Caki2 (cell line): Measurements from ENCODE around the gene OR10AD1. TPM values are rescaled to one million over a fixed set of nuclear protein-coding genes. Genes with fewer than 3 reads are reported as not detected.
"Not testable (repeated sequence)": the region's sequence is repeated elsewhere in the genome, so short reads cannot be mapped to it uniquely, and the experiment has no call there.

Experiments used
- DNase-seq: peaks from one replicate; pipeline ENCODE4 v3.0.0-alpha.2; 2015; ENCODE audit warnings: low read depth
- in situ Hi-C: cut with HindIII; loops from 2 replicates; pipeline ENCODE4 v1.10.0; 2016; ENCODE audit warnings: low sequenced_read_pairs, low pct_unique_long_range_greater_than_20kb, mixed read lengths
- total RNA-seq: library from RNA; depleted of rRNA; stranded (reverse); fragments of >200 nt; shearing (Covaris generic); gene quantifications from 2 replicates; pipeline ENCODE4 v1.2.3, GENCODE V29; 2014; ENCODE audit warnings: low replicate concordance; rRNA removed

Gene OR10AD1
- total RNA-seq: not detected in 2 replicates

GRCh38 chr12:48203192-48203591 is at the start of gene OR10AD1:
Gene OR10AD1 (minus strand): TSS chr12:48203292. CDS start chr12:48203292, 0 bp downstream.
- in situ Hi-C loops: no loop called here
- DNase-seq: no peak

DNA sequence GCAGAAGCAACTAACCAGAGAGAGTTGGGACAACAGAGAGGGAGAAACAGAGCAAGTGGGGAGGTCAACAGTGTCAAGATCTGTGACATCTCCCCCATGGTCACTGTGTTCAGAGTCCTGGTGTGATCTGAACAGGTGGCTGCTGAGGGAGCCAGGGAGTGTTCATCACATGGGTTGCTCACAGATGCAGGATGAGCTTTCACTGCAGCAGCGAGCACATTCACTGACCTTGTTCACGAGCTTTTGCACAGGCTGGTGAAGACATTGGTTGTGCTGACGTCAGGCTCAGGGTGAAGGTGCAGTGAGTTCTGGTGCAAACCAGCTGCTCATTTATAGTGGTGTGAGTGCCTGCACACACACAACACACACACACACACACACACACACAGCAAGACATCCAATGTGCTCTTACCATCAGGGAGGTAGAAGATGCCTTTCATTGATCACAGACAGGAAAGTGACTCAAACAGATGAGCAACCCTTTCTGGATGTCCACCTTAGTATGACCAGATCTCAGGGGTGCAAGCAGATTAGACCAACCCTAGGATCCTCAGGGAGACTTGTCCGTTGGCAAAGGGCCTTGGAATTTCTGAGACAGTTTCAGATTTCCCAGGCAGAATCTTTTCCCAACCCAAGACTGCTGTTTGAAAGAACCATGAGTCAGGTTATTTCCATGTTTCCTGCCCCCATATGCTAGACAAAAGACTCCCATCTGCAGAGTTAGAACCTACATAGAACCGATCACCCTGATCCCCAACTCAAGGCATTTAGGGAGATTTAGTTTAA is 44.3 kb upstream of the OR10AD1 start:
- in situ Hi-C loops: no loop called here
- DNase-seq: no peak

GRCh38 chr12:48237162-48237561 is 34.1 kb upstream of the OR10AD1 start:
- DNase-seq: no peak
- in situ Hi-C loops: no loop called here

GRCh38 chr12:48235796-48236333 is 32.8 kb upstream of the OR10AD1 start:
- in situ Hi-C loops: no loop called here
- DNase-seq: no peak

- DNase-seq, in situ Hi-C loops: not testable (repeated sequence)
These were observed 28.3 kb upstream of the OR10AD1 start for GRCh38 chr12:48231169-48231958.

DNA sequence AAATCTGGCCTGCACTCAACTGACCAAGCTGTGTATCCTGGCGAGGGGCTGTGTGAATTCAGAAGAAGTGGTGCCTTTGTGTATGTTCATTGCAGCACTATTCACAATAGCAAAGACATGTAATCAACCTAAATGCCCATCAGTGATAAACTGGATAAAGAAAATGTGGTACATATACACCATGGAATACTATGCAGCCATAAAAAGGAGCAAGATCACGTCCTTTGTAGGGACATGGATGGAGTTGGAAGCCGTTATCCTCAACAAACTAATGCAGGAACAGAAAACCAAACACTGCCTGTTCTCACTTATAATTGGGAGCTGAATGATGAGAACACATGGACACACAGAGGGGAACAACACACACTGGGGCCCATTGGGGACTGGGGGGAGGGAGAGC is 21.4 kb upstream of the OR10AD1 start:
- in situ Hi-C loops: not testable (repeated sequence)

GRCh38 chr12:48221645-48222044 is 18.6 kb upstream of the OR10AD1 start:
- in situ Hi-C loops: no loop called here
- no peak for DNase-seq

More for the DNA sequence above, 21.4 kb upstream of the OR10AD1 start:
- DNase-seq: not testable (repeated sequence)

DNA sequence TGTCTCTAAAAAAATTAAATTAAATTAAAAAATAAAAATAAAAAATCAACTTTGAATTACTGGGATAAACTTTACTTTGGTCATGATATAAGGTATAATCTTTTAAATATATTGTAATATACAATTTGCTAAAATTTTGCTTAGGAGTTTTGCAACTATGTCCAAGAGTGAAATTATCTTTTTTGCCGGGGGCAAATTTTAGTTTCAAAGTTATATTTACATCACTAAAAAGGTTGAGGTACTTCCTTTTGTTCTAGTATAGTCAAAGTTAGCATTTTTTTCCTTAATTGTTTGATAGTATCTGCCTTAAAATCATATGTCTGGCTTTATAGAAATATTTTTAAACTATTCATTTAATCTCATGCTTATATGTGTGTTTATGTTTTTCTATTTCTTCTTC is 17.6 kb upstream of the OR10AD1 start:
- in situ Hi-C loops: no loop called here
- DNase-seq: no peak

DNA sequence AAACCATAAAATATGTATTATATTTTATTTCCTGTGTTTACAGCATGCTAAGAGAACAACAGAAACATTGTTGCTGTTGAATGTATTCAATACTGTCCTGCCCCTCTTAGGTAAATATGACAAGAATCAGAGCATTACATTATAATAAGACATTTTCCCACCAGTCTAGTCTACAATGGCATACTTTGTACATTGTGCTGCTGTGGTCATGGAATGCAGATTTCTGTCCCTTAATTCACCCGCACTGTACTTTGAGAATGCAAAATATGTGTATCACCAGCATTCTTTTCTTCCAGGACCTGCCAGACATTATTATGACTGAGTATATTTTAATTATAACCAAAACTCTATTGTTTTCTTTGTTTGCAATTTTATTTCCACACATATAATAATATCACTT is 16.5 kb upstream of the OR10AD1 start:
- in situ Hi-C loops: no loop called here
- no peak for DNase-seq

- in situ Hi-C loops: no loop called here
These were observed 13.7 kb upstream of the OR10AD1 start for GRCh38 chr12:48216785-48217184.

DNA sequence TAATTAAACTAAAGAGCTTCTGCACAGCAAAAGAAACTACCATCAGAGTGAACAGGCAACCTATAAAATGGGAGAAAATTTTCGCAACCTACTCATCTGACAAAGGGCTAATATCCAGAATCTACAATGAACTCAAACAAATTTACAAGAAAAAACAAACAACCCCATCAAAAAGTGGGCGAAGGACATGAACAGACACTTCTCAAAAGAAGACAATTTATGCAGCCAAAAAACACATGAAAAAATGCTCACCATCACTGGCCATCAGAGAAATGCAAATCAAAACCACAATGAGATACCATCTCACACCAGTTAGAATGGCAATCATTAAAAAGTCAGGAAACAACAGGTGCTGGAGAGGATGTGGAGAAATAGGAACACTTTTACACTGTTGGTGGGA is 6.4 kb upstream of the OR10AD1 start:
- in situ Hi-C loops, DNase-seq: not testable (repeated sequence)

More at GRCh38 chr12:48216785-48217184, 13.7 kb upstream of the OR10AD1 start:
- DNase-seq: no peak

GRCh38 chr12:48202766-48203165 is 326 bp downstream of the OR10AD1 start:
- in situ Hi-C loops: no loop called here
- DNase-seq: no peak

GRCh38 chr12:48201516-48201915 is 1.6 kb downstream of the OR10AD1 start:
- no peak for DNase-seq
- in situ Hi-C loops: no loop called here

- in situ Hi-C loops: no loop called here
- DNase-seq: no peak
These were observed 2.0 kb downstream of the OR10AD1 start for GRCh38 chr12:48201091-48201490.

- no peak for DNase-seq
- in situ Hi-C loops: no loop called here
These were observed 3.3 kb downstream of the OR10AD1 start for GRCh38 chr12:48199774-48200221.

DNA sequence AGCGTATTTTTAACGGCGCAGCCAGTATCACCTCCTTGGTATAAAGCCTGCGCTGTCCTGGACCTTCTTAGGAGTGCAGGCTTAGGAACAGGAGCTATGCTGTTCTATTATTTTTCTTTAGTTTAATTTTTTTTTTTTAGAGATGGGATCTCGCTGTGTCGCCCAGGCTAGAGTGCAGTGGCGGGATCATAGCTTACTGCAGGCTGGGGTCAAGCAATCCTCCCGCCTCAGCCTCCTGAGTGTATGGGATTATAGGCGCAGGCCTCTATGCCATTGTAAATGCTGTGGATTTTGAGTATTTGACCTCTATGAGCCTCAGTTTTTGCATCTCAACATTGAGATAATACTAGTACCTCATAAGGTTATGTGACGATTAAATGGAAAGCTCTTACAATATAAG is 4.1 kb downstream of the OR10AD1 start:
- DNase-seq: no peak
- in situ Hi-C loops: no loop called here

DNA sequence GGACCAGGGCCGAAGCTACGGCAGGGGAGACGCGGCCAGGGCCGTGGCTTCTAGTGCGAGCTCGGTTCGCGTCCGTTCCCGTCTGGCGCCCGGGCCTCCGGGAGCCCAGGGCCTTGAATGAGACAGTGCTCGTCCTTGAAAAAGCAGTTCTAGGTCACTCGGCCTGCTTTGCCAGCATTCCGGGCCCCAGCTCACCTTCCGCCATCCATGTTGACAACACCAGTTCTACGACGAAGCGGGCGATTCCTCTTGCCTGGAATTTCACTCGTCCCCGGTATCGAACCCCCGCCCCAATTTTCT is 4.5 kb downstream of the OR10AD1 start:
- no peak for DNase-seq
- in situ Hi-C loops: no loop called here

- in situ Hi-C loops: no loop called here
- DNase-seq: peak; percentile 87
These were observed 5.0 kb downstream of the OR10AD1 start for GRCh38 chr12:48197971-48198671.

GRCh38 chr12:48197549-48197970 is 5.5 kb downstream of the OR10AD1 start:
- in situ Hi-C loops: no loop called here
- DNase-seq: no peak
